Stimulated activated CD4-positive, alpha-beta T cell treated with anti-CD3 and anti-CD28 coated beads, Interleukin-1b, Interleukin-23, amount 100 ng/mL, for 48 hours (primary cell): Measurements from ENCODE around the gene ZKSCAN1.
A peak's percentile ranks its signal among the peaks of the same experiment; 100 is the strongest.
"Not testable (repeated sequence)": the region's sequence is repeated elsewhere in the genome, so short reads cannot be mapped to it uniquely, and the experiment has no call there.

Source experiments
- DNase-seq: peaks from one replicate; pipeline ENCODE4 v3.0.0-alpha.2; 2020

The ZKSCAN1 gene

GRCh38 chr7:100003711-100004661 lies 11.4 kb upstream of the ZKSCAN1 start:
- no peak for DNase-seq

- no peak for DNase-seq
Measured at GRCh38 chr7:100007887-100008286, 7.5 kb upstream of the ZKSCAN1 start.

- no peak for DNase-seq
Measured at GRCh38 chr7:100008525-100008924, 6.9 kb upstream of the ZKSCAN1 start.

- DNase-seq, result not testable (repeated sequence)
Measured at GRCh38 chr7:100009952-100010351, 5.4 kb upstream of the ZKSCAN1 start.

GRCh38 chr7:100010901-100011300 lies 4.5 kb upstream of the ZKSCAN1 start:
- no peak for DNase-seq

GRCh38 chr7:100011516-100011915 lies 3.9 kb upstream of the ZKSCAN1 start:
- no peak for DNase-seq

- DNase-seq, result not testable (repeated sequence)
Measured at GRCh38 chr7:100012385-100013327, 2.7 kb upstream of the ZKSCAN1 start.

GRCh38 chr7:100013328-100013676 lies 2.1 kb upstream of the ZKSCAN1 start:
- DNase-seq, result peak; percentile 69

GRCh38 chr7:100016215-100016901 lies 962 bp downstream of the ZKSCAN1 start:
- no peak for DNase-seq

- no peak for DNase-seq
Measured at GRCh38 chr7:100017300-100017699, 1.9 kb downstream of the ZKSCAN1 start.

GRCh38 chr7:100017875-100018274 lies 2.5 kb downstream of the ZKSCAN1 start:
- DNase-seq, result no peak

- DNase-seq, result no peak
Measured at GRCh38 chr7:100019908-100020307, 4.5 kb downstream of the ZKSCAN1 start.

GRCh38 chr7:100021297-100021696 lies 5.9 kb downstream of the ZKSCAN1 start:
- no peak for DNase-seq

GRCh38 chr7:100022621-100023020 lies 7.2 kb downstream of the ZKSCAN1 start:
- no peak for DNase-seq

GRCh38 chr7:100023526-100023925 lies 8.1 kb downstream of the ZKSCAN1 start:
- DNase-seq, result no peak

GRCh38 chr7:100024020-100024619 lies 8.7 kb downstream of the ZKSCAN1 start:
- no peak for DNase-seq

- DNase-seq, result no peak
Measured at GRCh38 chr7:100027197-100027596, 11.8 kb downstream of the ZKSCAN1 start.

- no peak for DNase-seq
Measured at GRCh38 chr7:100029596-100029995, 14.2 kb downstream of the ZKSCAN1 start.

GRCh38 chr7:100033526-100033925 lies 18.1 kb downstream of the ZKSCAN1 start:
- DNase-seq, result no peak

GRCh38 chr7:100034871-100035510 lies 19.6 kb downstream of the ZKSCAN1 start:
- no peak for DNase-seq

GRCh38 chr7:100035876-100036275 lies 20.5 kb downstream of the ZKSCAN1 start:
- no peak for DNase-seq

- DNase-seq, result no peak
Measured at GRCh38 chr7:100038326-100038725, 22.9 kb downstream of the ZKSCAN1 start.
